Hepatocyte (in vitro differentiated cells): ENCODE results near the gene TEX29. TPM values are rescaled to one million over a fixed set of nuclear protein-coding genes. Genes with fewer than 3 reads are reported as not detected.

Experiments
- DNase-seq: peaks from one replicate; pipeline ENCODE4 v3.0.0-alpha.2; 2016; ENCODE audit warnings: low spot score
- H2AFZ ChIP-seq: fragments of 200-600 bp; sonication (generic); 2 replicates; pipeline ENCODE4 v1.6.0; 2016; ENCODE audit warnings: antibody characterized with exemption, mild to moderate bottlenecking
- H3K27ac ChIP-seq: fragments of 200-600 bp; sonication (generic); 2 replicates; pipeline ENCODE4 v1.5.1; 2016; ENCODE audit warnings: mild to moderate bottlenecking
- H3K27me3 ChIP-seq: fragments of 200-600 bp; sonication (generic); 2 replicates; pipeline ENCODE4 v1.6.1; 2016
- H3K36me3 ChIP-seq: fragments of 200-600 bp; sonication (generic); replicated peaks from 2 replicates; pipeline ENCODE4 v1.5.1; 2016; ENCODE audit warnings: low read depth; ENCODE audit not compliant: insufficient read depth
- H3K4me1 ChIP-seq: fragments of 200-600 bp; sonication (generic); 2 replicates; pipeline ENCODE4 v1.5.1; 2016; ENCODE audit warnings: mild to moderate bottlenecking, moderate library complexity; ENCODE audit not compliant: insufficient read depth
- H3K4me2 ChIP-seq: fragments of 200-600 bp; sonication (generic); 2 replicates; pipeline ENCODE4 v1.6.0; 2016
- H3K4me3 ChIP-seq: fragments of 200-600 bp; sonication (generic); 2 replicates; pipeline ENCODE4 v1.5.1; 2016; ENCODE audit warnings: mild to moderate bottlenecking
- H3K79me2 ChIP-seq: fragments of 200-600 bp; sonication (generic); 2 replicates; pipeline ENCODE4 v1.6.0; 2017; ENCODE audit warnings: mild to moderate bottlenecking
- H3K9me2 ChIP-seq: fragments of 200-600 bp; sonication (generic); replicated peaks from 2 replicates; pipeline ENCODE4 v1.6.0; 2017; ENCODE audit warnings: mild to moderate bottlenecking; ENCODE audit not compliant: insufficient read depth
- H3K9me3 ChIP-seq: fragments of 200-600 bp; sonication (generic); 2 replicates; pipeline ENCODE4 v1.5.1; 2016; ENCODE audit warnings: low read depth, mild to moderate bottlenecking
- H4K20me1 ChIP-seq: fragments of 200-600 bp; sonication (generic); 2 replicates; pipeline ENCODE4 v1.6.0; 2016; ENCODE audit warnings: mild to moderate bottlenecking; ENCODE audit not compliant: insufficient read depth, poor library complexity, severe bottlenecking
- CTCF ChIP-seq: fragments of 200-600 bp; sonication (generic); IDR thresholded peaks from 2 replicates; pipeline ENCODE4 v1.5.1; 2016; ENCODE audit warnings: antibody characterized with exemption, mild to moderate bottlenecking; ENCODE audit not compliant: poor library complexity
- EZH2 ChIP-seq: fragments of 200-600 bp; sonication (generic); IDR thresholded peaks from 2 replicates; pipeline ENCODE4 v1.6.1; 2016; ENCODE audit warnings: antibody characterized with exemption, mild to moderate bottlenecking, borderline replicate concordance
- EZH2phosphoT487 ChIP-seq: fragments of 200-600 bp; sonication (generic); IDR thresholded peaks from one replicate; pipeline ENCODE4 v1.6.1; 2018; ENCODE audit warnings: antibody characterized with exemption, mild to moderate bottlenecking, low read depth, moderate library complexity; ENCODE audit not compliant: unreplicated experiment, severe bottlenecking
- WGBS: methylation state at CpG from one replicate; pipeline ENCODE4 v1.1.6; 2016; ENCODE audit warnings: low lambda C conversion rate; ENCODE audit errors: missing lambda C conversion rate; 5-methylcytosine and 5-hydroxymethylcytosine counted together
- polyA plus RNA-seq: library from polyadenylated mRNA; unstranded; fragments of >200 nt; fragmentation: Nextera tagmentation; extraction: Ambion mirVana; gene quantifications from 2 replicates; pipeline ENCODE4 v1.2.1, GENCODE V29; 2016
- total RNA-seq: library from RNA; depleted of rRNA; stranded (reverse); fragments of >200 nt; gene quantifications from 2 replicates; pipeline ENCODE4 v1.2.3, GENCODE V29; 2014

TEX29 gene
- total and polyA plus RNA-seq, 2 experiments from 2014 or later: 0.83 to 1.8 TPM

DNA sequence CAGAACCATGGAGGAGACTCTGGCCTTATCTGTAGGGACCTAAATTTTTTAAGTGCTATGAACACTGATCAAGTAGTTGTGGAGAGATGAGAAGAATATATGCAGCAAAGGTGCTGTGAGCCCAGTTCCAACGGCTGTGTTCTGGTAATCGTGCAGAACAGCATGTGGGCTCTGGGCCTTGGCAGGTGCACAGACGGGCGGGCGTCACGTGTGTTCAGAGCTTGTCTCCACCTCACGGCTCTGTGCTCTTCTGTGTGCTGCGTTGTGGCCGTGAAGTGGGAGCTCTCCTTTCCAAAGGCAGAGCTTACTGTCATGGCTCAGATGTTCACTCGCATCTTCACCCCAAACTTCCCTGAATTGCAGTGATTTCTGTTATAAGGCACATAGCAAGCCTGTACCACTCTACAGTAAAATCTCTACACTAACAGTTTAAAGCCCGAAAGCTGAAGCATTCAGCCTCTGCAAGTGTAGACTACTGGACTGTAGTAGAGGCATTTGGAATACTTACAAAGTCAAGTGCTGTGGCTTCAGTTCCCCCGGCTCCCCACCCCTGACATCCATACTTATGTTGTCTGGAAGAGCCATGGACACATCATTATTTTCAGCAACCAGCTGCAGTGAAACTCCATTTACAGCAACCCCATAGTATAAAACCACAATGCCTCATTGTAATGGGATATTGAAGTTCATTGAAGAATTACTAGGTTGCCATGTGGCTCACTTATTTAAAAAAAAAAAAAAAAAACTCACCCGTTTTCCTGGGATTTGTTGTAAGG, 27.5 kb upstream of the TEX29 start:
- no peaks in the 10 kb centered on the region for H3K27me3 ChIP-seq
- DNase-seq: no peak
- no peak overlapping the region for H3K4me2 ChIP-seq
- no peaks in the 10 kb centered on the region for H4K20me1 ChIP-seq
- no peak overlapping the region for H3K4me3 ChIP-seq
- no peak overlapping the region for H2AFZ ChIP-seq
- no peaks in the 10 kb centered on the region for H3K9me2 ChIP-seq
- no peaks in the 10 kb centered on the region for H3K4me1 ChIP-seq
- no peak overlapping the region for H3K27ac ChIP-seq
- H3K9me3 ChIP-seq: no peaks in the 10 kb centered on the region
- WGBS: 98% methylated on average over 13 of the region's 13 CpGs
- no peaks in the 10 kb centered on the region for H3K79me2 ChIP-seq
- H3K36me3 ChIP-seq: no peaks in the 10 kb centered on the region
- TF ChIP-seq CTCF (no peak), EZH2 (no peak), EZH2phosphoT487 (no peak)

DNA sequence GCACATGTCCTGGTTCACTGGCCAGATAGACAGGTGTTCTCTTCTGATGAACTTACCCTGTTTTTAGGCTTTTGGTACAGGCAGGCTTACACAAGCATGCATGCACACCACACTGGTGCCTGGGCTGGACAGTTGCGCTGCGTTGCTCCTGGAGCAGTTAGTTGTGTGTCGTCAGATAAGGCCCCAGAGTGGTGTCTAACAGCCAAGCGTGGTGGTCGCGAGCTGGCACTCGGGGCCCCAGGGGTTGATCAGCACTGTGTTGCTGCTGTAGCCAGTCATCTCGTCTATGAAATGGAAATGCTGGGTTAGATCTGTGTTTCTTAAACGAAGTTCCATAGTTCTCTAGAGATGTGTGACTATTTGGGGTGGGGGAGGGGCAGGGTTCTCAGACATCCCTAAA, 24.6 kb upstream of the TEX29 start:
- no peaks in the 10 kb centered on the region for H3K27me3 ChIP-seq
- no peaks in the 10 kb centered on the region for H3K9me2 ChIP-seq
- TF ChIP-seq EZH2phosphoT487 (no peak), EZH2 (no peak), CTCF (no peak)
- no peak for DNase-seq
- no peak overlapping the region for H3K4me2 ChIP-seq
- H2AFZ ChIP-seq: no peak overlapping the region
- H3K4me1 ChIP-seq: no peaks in the 10 kb centered on the region
- 95% methylated on average over 9 of the region's 9 CpGs for WGBS
- H3K9me3 ChIP-seq: no peaks in the 10 kb centered on the region
- H3K4me3 ChIP-seq: no peak overlapping the region
- H3K36me3 ChIP-seq: no peaks in the 10 kb centered on the region
- no peaks in the 10 kb centered on the region for H3K79me2 ChIP-seq
- H4K20me1 ChIP-seq: no peaks in the 10 kb centered on the region
- no peak overlapping the region for H3K27ac ChIP-seq

DNA sequence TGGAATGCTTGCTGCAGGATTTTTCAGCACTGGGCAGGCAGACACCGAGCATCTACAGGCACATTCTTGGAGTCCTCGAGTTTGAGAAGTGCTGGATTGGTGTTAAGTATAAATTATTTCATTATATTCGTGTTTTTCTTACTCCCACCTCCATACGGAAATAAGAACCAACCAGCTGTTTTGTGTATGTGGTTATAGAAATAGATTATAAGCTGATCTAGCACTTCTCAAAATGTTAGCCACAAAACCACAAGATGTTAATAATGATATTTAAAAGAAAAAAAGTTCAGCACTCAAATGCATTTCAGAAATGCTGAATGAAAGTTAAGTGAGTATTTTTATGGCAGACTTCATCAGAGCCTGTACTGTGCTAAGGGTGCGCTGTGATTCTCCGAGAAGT, 24.0 kb upstream of the TEX29 start:
- H3K27me3 ChIP-seq: no peaks in the 10 kb centered on the region
- no peaks in the 10 kb centered on the region for H3K4me1 ChIP-seq
- H3K79me2 ChIP-seq: no peaks in the 10 kb centered on the region
- no peak overlapping the region for H2AFZ ChIP-seq
- DNase-seq: no peak
- no peaks in the 10 kb centered on the region for H3K9me2 ChIP-seq
- H3K4me3 ChIP-seq: no peak overlapping the region
- no peak overlapping the region for H3K4me2 ChIP-seq
- H3K27ac ChIP-seq: no peak overlapping the region
- H3K9me3 ChIP-seq: no peaks in the 10 kb centered on the region
- TF ChIP-seq EZH2 (no peak), CTCF (no peak), EZH2phosphoT487 (no peak)
- 94% methylated on average over 6 of the region's 6 CpGs for WGBS
- H4K20me1 ChIP-seq: no peaks in the 10 kb centered on the region
- no peaks in the 10 kb centered on the region for H3K36me3 ChIP-seq
